GM15510 (cell line): ENCODE data around the gene PRKG1.

Experiments
- POLR2A ChIP-seq: IDR thresholded peaks from 3 replicates; pipeline ENCODE4 v1.6.1; 2011; ENCODE audit warnings: borderline replicate concordance; ENCODE audit not compliant: insufficient read length; ENCODE audit errors: extremely low read depth

PRKG1 gene

DNA sequence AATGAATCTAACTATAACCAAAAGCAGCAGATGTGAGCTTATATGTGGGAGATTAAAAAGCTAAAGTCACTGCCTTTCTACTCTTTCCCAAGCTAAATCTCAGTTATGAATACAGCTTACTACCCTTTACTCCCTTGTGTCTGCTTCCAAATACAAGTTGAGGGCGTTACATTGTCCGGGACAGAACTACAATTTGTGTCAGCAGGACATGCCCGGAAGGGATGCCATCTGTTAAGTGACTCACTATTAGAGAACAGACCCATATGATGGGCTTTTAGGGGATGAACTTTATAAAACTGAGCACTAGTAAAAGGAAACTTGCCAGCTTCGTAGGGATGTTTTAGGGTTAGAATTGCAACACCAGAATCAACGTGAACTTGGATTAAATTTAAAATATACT lies 924.8 kb downstream of the PRKG1 start:
- no peak for TF ChIP-seq POLR2A

DNA sequence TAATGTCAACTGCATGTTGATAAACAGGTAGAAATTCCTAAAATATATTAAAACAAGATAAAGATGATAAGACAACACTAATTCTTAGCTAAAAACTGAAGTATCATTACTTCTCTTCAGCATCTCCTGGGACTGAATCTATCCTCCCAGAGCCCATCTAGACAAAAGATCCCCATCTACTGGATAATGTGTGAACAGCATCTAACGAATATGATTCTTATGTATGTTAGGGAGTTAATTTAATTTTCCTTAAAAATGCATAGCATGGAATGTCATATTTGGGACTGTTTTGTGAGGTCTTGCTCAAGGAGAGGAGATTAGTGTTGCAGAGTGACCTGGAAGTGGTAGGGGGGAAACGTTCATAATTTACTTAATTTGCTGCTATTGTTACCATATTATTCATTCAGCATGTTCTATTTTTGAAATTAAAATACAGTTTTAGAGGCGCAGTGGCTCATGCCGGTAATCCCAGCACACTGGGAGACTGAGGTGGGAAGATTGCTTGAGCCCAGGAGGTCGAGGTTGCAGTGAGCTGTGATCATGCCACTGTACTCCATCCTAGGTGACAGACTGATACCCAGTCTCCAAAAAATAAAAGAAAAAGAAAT lies 930.2 kb downstream of the PRKG1 start:
- no peak for TF ChIP-seq POLR2A

DNA sequence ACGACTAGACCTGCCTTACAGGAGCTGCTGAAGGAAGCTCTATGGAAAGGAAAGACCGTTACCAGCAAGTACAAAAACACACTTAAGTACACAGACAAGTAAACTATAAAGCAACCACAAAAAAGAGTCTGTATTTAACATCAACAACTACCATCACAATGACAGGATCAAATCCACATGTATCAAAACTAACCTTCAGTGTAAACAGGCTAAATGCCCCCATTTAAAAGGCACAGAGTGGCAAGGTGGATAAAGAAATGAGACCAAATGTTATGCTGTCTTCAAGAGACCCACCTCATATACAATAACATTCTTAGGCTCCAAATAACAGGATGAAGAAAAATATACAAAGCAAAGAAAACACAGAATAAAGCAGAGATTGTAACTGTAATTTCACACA lies 932.8 kb downstream of the PRKG1 start:
- no peak for TF ChIP-seq POLR2A

DNA sequence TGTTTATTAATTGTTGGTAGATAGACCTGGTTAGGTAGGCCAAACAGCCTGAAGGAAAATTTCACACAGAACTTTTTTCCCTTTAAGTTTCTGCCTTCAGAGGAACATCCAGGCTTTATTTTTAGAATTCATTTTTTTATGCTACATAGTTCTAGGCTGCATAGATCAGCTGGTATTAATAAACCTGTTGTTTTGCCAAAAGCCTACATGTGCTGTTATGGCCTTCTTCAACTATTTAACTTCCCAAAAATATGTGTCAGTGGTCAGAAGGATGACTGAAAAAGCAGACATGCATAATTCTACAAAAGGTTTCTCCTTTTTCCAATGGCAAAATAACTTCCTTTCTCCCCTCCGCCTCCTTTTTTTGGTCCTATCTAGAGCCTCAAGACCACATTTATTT lies 936.8 kb downstream of the PRKG1 start:
- TF ChIP-seq POLR2A = no peak

DNA sequence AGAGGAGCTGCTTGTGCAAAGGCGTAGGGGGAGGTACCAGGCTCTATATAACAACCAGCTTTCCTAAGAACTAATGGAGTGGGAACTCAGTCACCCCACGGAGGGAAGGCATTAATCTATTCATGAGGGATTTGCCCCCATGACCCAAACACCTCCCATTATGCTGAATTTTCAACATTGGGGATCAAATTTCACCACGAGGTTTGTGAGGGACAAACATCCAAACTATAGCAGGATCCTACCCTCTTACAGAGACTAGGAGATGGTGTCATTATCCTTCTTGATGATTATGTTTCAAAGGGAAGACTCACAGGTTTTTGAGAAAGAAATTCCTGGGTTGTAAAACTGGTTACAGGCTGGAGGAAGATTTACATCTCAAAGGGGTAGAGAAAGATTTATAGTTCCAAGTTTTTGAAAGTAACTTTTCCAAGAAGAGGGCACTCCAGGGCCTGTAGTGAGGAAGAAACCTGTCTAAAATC lies 944.8 kb downstream of the PRKG1 start:
- TF ChIP-seq POLR2A = no peak

DNA sequence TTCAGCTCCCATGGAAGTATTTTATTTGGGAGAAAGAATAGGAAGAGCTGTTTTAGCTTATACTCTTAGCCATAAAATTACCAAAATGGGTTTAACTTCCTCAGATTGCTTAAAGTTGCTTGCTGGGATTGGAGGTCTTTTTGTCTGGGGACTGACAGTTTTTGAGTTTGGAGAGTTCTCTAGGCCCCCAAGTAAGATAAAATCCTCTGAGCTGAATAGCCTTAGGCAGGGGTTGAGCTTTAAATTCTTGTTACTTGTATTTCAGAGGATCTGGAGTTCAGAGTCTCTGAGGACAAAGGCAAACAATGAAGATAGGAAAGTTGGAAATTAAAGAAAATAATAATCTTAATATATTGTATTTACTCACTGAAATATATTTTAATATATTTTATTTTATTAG lies 945.4 kb downstream of the PRKG1 start:
- no peak for TF ChIP-seq POLR2A

DNA sequence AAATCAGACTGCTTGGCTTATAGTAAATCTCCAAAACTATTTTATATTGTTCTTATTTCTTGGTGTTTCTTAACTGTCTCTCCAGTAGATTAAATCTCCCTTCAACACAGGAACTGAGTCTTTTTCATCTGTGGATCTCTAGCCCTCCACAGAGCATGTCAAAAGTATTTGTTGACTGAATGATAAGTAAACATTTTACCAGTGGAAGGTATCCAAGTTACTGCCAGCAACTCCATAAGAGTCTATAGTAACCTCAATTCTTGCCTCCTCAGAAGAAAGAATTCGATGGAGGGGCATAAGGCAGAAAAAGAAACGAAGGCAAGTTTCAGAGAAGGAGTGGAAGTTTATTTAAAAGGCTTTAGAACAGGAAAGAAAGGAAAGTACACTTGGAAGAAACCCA lies 945.9 kb downstream of the PRKG1 start:
- no peak for TF ChIP-seq POLR2A

DNA sequence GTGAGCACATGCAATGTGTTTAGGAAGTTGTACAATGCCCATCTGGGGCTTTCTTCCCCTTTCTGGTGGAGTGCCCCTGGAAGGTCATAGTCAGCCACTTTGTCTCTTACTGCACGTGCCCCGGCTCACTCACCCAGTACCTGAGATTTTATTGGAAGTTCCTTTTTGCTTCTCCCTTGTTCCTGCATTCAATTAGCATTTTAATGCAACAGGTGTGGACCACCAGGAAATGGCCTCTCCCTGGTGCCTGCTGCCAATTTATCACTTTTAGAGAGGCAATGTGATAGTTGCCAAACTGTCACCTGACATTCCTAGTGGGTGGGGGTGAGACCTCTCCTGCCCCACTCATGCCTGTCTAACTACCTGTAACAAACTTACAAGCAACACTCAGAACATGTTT lies 946.4 kb downstream of the PRKG1 start:
- TF ChIP-seq POLR2A = no peak

DNA sequence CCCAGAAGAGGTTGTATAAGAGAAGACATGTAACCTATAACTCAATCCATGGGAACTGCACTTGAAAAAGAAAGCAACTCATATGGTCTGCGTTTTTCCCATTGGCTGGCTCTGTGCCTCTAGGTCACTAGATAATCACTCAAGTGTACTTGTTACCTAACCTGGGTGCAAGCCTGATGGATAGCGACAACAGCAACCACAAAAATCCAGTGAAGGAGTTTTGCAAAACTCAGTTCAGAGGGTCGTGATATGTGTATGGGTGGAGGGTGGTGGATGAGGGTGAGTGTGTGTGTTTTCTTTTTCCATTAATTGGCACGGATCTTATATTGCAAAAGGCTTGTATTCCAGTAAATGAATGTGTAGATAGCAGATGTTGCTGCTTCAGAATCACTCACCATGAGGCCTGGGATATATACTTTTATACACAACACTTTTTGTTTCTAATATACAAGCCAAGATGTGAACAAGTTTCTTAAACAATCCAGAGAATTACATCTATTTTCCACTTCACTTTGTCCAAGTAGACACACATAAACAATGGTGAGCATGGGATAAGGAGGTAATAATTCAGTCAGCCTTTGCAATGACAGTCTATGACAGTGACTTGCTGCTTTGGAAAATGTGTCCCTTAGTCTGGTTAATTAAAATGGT lies 952.9 kb downstream of the PRKG1 start:
- TF ChIP-seq POLR2A = no peak

DNA sequence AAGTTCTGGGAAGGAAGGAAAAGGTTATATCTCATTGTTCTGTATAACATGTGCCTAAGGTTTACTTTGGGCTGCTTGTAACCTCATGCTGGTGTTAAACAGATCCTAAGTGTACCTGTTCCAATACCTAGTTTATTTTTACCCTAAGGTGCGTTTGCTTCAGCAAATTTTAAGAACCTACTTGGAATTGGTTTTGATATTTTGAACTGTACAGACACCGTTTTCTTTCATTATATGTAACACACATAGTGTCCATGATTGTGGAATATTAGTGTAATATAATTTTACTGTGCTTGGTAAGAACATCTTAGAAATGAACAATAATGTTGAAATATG lies 954.2 kb downstream of the PRKG1 start:
- no peak for TF ChIP-seq POLR2A

DNA sequence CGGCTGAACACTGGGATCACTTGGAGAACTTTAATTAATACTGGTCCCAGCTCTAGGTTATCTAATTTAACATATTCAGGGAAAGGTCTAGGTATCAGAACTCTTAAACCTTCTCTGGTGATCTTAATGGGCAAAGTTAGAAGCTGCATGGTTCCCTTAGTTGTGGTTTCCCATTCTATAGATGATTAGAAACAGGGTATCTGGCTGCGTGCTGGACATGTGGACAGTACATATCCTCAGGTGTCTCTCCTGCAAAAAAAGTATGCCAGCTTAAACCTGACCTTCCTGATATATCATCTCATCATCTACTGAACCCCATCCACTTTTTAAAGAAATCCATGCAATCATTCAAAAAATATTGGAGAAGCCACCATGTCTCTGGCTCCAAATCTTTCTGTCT lies 955.3 kb downstream of the PRKG1 start:
- no peak for TF ChIP-seq POLR2A

DNA sequence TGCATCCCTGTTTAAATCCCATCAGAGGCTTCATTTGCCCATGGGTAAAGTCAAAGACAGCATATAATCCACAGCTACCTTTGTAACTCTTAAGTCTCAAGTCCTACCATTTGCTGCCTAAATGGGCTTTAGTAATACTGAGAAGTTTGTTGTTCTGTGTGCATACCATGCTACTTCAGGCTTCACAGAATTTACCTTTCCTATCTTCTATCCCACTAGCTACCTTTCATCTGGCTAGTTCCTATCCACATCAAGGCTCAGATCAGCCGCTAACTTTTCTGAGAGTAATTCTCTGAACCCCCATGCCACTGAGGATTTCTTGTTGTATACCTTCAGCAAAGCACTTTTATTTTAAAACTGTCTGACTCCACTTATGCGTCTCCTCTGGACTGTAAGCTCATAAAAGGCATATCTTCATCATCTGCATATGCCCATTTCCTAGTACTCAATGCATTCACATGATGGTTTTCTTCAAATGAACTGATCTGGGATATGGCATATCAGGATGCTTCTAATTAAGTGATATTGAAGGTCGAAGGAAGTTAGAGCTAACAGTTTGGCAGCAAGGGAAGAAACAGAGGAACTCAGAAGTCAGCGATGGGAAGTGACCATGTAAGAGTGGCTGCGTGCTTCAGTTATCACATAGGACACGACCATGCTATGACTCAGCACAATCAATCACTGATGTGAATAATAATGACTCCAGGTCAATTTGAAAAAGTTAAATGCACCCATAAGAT lies 955.9 kb downstream of the PRKG1 start:
- no peak for TF ChIP-seq POLR2A

DNA sequence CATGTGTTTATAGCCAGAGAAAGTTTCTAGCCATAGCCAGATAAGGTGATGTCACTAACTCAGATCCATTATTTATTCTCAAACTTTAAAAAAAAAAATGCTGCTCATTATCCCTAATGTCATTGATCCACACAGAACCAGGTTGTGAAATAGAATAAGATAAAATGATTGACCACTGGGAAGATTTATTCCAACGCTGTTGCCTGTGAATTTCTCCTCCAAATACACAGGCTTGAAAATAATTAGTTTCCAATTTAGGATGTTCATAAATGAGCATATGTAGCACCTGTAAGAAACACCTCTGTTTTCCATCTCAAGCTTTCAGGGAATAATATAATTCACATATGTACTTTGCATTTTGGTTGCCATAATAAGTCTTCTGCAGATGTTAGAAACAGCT lies 956.7 kb downstream of the PRKG1 start:
- TF ChIP-seq POLR2A = no peak

DNA sequence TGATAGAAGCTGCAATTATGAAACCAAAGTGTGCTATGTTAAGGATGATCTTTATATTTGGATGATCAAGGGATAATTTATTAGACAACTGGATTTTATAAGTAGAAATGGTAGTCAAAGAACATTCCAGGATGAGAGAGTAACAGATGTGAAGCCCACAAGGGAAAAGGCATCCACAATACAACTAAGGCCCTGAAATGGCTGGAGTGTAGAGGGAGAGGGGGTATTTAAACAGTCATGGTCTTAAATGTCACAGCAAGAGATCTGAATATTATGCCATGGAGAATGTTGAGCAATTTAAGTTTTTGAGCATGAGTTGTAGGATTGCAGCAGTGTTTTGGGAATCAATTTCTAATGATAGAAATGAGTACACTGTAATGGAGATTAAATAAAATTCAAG lies 957.5 kb downstream of the PRKG1 start:
- no peak for TF ChIP-seq POLR2A

DNA sequence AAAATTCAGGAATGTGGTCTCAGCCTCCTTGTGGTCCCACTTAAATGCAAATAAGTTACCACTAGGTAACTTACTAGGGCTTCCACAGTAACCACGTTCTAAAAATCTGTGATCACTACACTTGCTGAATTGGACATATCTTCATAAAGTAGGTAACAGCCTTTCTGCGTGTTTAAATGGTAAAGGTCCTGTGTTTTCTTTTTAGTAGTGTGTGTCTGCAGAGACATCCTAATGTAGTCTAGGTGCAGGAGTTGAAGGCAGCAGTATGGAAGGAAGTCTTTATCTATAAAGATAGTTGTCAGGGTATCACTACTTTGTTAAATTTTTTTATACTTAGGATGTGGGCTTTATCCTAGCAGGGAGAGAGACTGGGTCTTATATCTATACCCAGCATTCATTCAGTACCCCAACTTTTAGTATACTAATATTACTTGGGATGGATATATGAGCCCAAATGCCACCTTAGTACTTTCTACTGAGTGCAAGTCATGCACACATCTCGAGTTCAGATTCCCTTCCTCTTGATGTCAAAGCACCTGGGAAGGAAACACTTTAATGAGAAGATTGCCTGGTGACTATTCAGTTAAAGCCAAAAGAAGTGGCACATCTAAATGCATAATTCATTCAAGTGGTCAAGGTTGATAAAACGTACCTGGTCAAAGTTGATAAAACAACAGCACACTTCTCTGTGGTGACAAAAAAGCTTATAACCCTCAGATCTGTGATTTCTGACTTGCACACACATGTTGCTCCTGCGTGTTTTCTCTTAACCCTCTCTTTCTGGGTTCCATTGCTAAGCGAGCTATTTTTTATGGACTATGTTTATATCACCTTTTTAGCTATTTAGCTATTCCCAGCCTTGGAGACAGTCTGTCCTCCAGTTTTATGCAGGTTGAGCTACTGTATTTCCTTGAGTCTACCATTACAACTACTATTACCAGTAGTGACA lies 958.7 kb downstream of the PRKG1 start:
- TF ChIP-seq POLR2A = no peak

DNA sequence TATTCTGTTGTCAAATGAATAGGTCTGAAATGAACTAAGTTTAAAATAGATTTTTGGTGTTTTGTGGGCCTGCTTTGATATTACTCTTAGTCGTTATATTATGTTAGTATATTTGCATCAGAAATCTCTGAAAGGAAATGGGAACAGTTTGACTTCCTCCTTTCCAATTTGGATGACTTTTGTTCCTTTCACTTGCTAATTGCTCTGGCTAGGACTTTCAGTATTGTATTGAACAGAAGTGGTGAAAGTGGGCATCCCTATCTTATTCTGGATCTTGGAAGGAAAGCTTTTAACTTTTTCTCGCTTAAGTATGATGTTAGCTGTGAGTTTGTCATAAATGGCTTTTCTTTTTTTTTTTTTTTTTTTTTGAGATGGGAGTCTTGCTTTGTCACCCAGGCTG lies 966.2 kb downstream of the PRKG1 start:
- TF ChIP-seq POLR2A = no peak

DNA sequence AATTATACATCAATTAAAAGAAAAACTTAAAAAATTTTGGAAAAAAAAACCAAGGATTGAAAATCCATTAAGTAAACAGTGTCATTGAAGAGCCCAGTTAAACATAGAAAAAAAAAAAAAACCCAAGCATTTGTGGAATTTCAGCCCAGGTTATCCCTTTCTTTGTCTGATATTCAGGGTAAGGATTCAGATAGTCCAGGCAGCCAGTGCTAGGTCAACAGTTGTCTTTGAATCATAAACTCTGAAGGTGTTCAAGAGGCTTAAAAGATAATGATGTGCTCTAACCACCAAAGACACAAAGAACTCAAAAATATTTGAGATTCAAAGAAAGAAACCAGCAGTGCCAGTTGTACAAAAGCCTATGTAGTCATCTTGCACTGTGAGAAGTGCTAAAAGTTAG lies 969.5 kb downstream of the PRKG1 start:
- TF ChIP-seq POLR2A = no peak
